ENCODE data around the gene TSSK6. TPM values are rescaled to one million over a fixed set of nuclear protein-coding genes. Genes with fewer than 3 reads are reported as not detected.

Gene TSSK6
- total and polyA plus RNA-seq, 2 experiments from 2014 or later, result 0.63 to 4.9 TPM

GRCh38 chr19:19531951-19532805 lies 16.8 kb upstream of the TSSK6 start:
- peak overlapping the region; percentile 51; the same call in 1 of the 2 replicates for H3K4me2 ChIP-seq
- Mint-ChIP-seq H3K4me3 (no peak overlapping the region; the same call in 2 of the 3 replicates), H3K27ac (0 out of 2 replicates have a peak overlapping the region, but pooled peaks have one; percentile 13), H3K27me3 (ENCODE audit: insufficient read depth, low read depth, poor library complexity) (peaks cover 22% of the 10 kb centered on the region), H3K4me1 (peaks cover 32% of the 10 kb centered on the region), H3K9me3 (no peaks in the 10 kb centered on the region), H3K36me3 (ENCODE audit: low read depth) (peaks cover 21% of the 10 kb centered on the region)
- H3K4me3 ChIP-seq, result no peak overlapping the region
- no peaks in the 10 kb centered on the region for H3K36me3 ChIP-seq (ENCODE audit: insufficient read depth)
- TF ChIP-seq, protein P1, sequence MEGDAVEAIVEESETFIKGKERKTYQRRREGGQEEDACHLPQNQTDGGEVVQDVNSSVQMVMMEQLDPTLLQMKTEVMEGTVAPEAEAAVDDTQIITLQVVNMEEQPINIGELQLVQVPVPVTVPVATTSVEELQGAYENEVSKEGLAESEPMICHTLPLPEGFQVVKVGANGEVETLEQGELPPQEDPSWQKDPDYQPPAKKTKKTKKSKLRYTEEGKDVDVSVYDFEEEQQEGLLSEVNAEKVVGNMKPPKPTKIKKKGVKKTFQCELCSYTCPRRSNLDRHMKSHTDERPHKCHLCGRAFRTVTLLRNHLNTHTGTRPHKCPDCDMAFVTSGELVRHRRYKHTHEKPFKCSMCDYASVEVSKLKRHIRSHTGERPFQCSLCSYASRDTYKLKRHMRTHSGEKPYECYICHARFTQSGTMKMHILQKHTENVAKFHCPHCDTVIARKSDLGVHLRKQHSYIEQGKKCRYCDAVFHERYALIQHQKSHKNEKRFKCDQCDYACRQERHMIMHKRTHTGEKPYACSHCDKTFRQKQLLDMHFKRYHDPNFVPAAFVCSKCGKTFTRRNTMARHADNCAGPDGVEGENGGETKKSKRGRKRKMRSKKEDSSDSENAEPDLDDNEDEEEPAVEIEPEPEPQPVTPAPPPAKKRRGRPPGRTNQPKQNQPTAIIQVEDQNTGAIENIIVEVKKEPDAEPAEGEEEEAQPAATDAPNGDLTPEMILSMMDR (conservative IDR thresholded peaks at IDR 0.05; ENCODE audit: low read depth in 2 of 2), result peak; percentile 92 to 99
- TF ChIP-seq POLR2AphosphoS5 (IDR thresholded peaks at IDR 0.05; ENCODE audit: low read depth) (peak; percentile 54), STAT1 (IDR thresholded peaks at IDR 0.05; ENCODE audit: unreplicated experiment) (no peak), NANOG (IDR thresholded peaks at IDR 0.05; ENCODE audit: borderline replicate concordance) (no peak), EZH2 (IDR thresholded peaks at IDR 0.05; ENCODE audit: low read depth, unreplicated experiment) (no peak), ETS1 (IDR thresholded peaks at IDR 0.05) (no peak)
- H3K4me1 ChIP-seq (ENCODE audit: insufficient read depth), result no peaks in the 10 kb centered on the region; the same call in 1 of the 2 replicates
- no peak overlapping the region for H3K27ac ChIP-seq (ENCODE audit: low read depth)
- peak; percentile 68 for ATAC-seq
- peak; percentile 94 for DNase-seq (ENCODE audit: low spot score)
- no peaks in the 10 kb centered on the region for H3K79me2 ChIP-seq (replicated peaks; ENCODE audit: insufficient read depth)
- no peaks in the 10 kb centered on the region for H3K9me2 ChIP-seq (ENCODE audit: insufficient read depth)
- no peaks in the 10 kb centered on the region; the same call in 1 of the 2 replicates for H4K20me1 ChIP-seq (replicated peaks; ENCODE audit: insufficient read depth)
- H2AFZ ChIP-seq, result no peak overlapping the region
- peaks cover 27% of the 10 kb centered on the region for H3F3A ChIP-seq (replicated peaks; ENCODE audit: low read depth)
- H3K27me3 ChIP-seq (ENCODE audit: insufficient read depth), result 0 out of 2 replicates have a peak, but pooled peaks cover 3% of the 10 kb centered on the region

- no peak overlapping the region; the same call in 2 of the 3 replicates for H3K4me3 Mint-ChIP-seq
- peaks cover 32% of the 10 kb centered on the region for H3K36me3 Mint-ChIP-seq (ENCODE audit: low read depth)
- ATAC-seq (no peak), DNase-seq (ENCODE audit: low spot score) (no peak)
- TF ChIP-seq ETS1 (IDR thresholded peaks at IDR 0.05), result no peak
- TF ChIP-seq, protein P2, sequence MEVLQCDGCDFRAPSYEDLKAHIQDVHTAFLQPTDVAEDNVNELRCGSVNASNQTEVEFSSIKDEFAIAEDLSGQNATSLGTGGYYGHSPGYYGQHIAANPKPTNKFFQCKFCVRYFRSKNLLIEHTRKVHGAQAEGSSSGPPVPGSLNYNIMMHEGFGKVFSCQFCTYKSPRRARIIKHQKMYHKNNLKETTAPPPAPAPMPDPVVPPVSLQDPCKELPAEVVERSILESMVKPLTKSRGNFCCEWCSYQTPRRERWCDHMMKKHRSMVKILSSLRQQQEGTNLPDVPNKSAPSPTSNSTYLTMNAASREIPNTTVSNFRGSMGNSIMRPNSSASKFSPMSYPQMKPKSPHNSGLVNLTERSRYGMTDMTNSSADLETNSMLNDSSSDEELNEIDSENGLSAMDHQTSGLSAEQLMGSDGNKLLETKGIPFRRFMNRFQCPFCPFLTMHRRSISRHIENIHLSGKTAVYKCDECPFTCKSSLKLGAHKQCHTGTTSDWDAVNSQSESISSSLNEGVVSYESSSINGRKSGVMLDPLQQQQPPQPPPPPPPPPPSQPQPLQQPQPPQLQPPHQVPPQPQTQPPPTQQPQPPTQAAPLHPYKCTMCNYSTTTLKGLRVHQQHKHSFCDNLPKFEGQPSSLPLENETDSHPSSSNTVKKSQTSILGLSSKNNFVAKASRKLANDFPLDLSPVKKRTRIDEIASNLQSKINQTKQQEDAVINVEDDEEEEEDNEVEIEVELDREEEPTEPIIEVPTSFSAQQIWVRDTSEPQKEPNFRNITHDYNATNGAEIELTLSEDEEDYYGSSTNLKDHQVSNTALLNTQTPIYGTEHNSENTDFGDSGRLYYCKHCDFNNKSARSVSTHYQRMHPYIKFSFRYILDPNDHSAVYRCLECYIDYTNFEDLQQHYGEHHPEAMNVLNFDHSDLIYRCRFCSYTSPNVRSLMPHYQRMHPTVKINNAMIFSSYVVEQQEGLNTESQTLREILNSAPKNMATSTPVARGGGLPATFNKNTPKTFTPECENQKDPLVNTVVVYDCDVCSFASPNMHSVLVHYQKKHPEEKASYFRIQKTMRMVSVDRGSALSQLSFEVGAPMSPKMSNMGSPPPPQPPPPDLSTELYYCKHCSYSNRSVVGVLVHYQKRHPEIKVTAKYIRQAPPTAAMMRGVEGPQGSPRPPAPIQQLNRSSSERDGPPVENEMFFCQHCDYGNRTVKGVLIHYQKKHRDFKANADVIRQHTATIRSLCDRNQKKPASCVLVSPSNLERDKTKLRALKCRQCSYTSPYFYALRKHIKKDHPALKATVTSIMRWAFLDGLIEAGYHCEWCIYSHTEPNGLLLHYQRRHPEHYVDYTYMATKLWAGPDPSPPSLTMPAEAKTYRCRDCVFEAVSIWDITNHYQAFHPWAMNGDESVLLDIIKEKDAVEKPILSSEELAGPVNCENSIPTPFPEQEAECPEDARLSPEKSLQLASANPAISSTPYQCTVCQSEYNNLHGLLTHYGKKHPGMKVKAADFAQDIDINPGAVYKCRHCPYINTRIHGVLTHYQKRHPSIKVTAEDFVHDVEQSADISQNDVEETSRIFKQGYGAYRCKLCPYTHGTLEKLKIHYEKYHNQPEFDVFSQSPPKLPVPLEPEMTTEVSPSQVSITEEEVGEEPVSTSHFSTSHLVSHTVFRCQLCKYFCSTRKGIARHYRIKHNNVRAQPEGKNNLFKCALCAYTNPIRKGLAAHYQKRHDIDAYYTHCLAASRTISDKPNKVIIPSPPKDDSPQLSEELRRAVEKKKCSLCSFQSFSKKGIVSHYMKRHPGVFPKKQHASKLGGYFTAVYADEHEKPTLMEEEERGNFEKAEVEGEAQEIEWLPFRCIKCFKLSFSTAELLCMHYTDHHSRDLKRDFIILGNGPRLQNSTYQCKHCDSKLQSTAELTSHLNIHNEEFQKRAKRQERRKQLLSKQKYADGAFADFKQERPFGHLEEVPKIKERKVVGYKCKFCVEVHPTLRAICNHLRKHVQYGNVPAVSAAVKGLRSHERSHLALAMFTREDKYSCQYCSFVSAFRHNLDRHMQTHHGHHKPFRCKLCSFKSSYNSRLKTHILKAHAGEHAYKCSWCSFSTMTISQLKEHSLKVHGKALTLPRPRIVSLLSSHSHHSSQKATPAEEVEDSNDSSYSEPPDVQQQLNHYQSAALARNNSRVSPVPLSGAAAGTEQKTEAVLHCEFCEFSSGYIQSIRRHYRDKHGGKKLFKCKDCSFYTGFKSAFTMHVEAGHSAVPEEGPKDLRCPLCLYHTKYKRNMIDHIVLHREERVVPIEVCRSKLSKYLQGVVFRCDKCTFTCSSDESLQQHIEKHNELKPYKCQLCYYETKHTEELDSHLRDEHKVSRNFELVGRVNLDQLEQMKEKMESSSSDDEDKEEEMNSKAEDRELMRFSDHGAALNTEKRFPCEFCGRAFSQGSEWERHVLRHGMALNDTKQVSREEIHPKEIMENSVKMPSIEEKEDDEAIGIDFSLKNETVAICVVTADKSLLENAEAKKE (CRISPR knock-in tag; IDR thresholded peaks at IDR 0.05), result no peak
- H3K9me3 Mint-ChIP-seq, result no peaks in the 10 kb centered on the region
- H3K27ac Mint-ChIP-seq, result no peak overlapping the region
- Histone ChIP-seq H3K27ac (ENCODE audit: low read depth) (no peak overlapping the region), H3K9me2 (ENCODE audit: insufficient read depth) (no peaks in the 10 kb centered on the region), H3K36me3 (ENCODE audit: insufficient read depth) (no peaks in the 10 kb centered on the region), H3F3A (replicated peaks; ENCODE audit: low read depth) (peaks cover 27% of the 10 kb centered on the region), H3K27me3 (ENCODE audit: insufficient read depth) (0 out of 2 replicates have a peak, but pooled peaks cover 3% of the 10 kb centered on the region), H3K79me2 (replicated peaks; ENCODE audit: insufficient read depth) (no peaks in the 10 kb centered on the region), H3K4me2 (no peak overlapping the region), H3K4me3 (no peak overlapping the region), H3K4me1 (ENCODE audit: insufficient read depth) (peaks cover 5% of the 10 kb centered on the region; the same call in 1 of the 2 replicates), H4K20me1 (replicated peaks; ENCODE audit: insufficient read depth) (peaks cover under 1% of the 10 kb centered on the region; the same call in 1 of the 2 replicates), H2AFZ (no peak overlapping the region)
- H3K4me1 Mint-ChIP-seq, result peaks cover 42% of the 10 kb centered on the region
- H3K27me3 Mint-ChIP-seq (ENCODE audit: insufficient read depth, low read depth, poor library complexity), result peaks cover 14% of the 10 kb centered on the region
Measured at GRCh38 chr19:19530889-19531288, 15.5 kb upstream of the TSSK6 start.

Data from GM23338 (cell line).